ENCODE results near the gene FRMD4B. TPM values are rescaled to one million over a fixed set of nuclear protein-coding genes. Genes with fewer than 3 reads are reported as not detected.
"Not testable (repeated sequence)": the region's sequence is repeated elsewhere in the genome, so short reads cannot be mapped to it uniquely, and the experiment has no call there.

The FRMD4B gene
- total RNA-seq, 1 donor: 76.5 TPM

DNA sequence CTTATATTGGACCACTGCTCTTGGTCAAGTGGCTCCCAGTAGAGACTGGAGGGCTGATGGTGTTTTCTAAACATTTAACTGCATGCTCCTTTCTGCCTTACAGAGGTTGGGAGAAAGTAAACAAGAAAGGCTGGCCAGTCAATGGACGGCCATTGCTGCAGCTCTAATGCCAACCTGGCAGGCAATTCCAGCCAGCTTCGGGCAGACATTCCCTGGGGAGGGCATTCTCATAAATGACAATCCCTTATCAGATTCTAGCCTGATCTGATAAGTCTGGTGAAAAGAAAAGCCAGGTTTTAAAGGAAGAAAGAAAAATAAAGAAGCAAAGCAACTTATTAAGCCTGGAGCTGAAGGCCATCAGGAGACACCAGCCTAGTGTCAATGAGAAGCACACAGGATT is 60.7 kb downstream of the FRMD4B start:
- DNase-seq (ENCODE audit: low read depth in 2 of 3, low spot score in 2 of 3): no peak

DNA sequence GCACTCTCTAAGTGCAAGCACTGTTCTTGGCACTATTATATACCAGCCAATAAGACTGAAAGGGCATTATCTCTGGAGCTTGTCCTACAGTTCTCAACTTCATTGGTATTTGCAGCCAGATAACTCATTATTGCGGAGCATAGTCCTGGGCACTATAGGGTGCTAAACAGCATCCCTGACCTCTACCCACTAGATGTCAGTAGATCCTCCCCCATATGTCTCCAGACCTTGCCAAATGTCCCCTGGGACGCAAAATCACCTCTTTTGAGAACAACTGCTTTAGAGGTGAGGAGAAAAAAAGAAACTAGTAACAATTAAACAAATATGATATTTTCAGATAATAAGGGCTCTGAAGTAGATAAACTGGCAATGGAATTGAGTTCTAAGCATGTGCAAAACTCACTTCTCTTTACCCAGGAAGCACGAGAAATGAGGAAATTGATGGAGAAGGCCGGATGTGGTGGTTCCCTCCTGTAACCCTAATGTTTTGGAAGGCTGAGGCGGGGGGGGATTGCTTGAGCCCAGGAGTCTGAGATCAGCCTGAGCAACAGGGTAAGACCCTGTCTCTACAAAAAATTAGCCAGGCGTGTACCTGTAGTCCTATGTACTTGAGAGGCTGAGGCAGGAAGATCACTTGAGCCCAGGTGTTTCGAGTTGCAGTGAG is 61.4 kb downstream of the FRMD4B start:
- DNase-seq (ENCODE audit: low read depth in 2 of 3, low spot score in 2 of 3): peak in 2 of 3 donors; percentile 69 to 81

DNA sequence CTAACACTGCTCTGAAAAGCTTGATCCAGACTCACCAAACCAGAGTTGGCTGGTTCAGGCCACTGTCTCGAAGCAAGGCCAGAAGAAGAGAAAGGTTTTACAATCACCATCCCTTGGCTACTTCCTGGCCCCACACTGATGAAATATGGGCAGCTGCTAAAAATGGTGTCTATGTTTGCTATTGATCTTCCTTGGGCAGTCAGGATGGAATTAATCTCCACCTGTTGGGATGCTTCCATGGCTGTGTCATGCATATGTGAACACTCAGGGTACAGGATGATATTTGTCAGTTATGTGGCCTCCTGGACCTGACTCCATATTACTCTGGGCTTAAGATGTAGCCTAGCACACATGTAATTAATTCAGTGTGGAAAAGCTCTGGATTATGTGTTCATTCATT is 61.9 kb downstream of the FRMD4B start:
- DNase-seq (ENCODE audit: low read depth in 2 of 3, low spot score in 2 of 3): no peak

DNA sequence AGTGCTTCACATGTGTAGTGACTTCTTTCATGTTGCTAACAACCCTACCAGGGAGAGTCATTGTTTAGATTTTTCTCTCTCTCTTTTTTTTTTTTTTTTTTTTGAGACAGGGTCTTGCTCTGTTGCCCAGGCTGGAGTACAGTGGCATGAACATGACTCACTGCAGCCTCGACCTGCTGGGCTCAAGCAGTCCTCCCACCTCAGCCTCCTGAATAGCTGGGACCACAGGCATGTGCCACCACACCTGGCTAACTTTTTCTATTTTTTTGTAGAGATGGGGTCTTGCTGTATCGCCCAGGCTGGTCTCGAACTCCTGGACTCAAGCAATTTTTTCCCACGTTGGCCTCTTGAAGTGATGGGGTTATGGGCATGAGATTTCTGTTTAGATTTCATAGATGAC is 63.4 kb downstream of the FRMD4B start:
- not testable (repeated sequence) for DNase-seq (ENCODE audit: low read depth in 2 of 3, low spot score in 2 of 3)

DNA sequence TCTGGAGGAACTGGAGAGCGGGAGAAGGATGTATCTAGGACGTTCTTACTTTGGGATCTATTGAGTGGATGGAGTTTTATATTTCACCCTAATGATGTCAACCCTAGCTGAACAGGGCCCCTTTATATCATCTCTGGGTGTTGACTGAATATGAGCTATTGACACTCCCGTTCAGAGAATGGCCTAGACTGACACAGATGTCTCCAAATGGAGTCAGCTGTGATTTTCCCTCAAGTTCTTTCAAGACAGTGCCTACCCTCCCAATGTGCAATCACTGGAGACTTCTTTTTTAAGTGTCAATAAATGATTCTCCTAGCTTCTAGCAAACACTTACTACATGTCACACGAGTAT is 63.8 kb downstream of the FRMD4B start:
- DNase-seq (ENCODE audit: low read depth in 2 of 3, low spot score in 2 of 3): no peak

GRCh38 chr3:69321301-69322157 is 64.4 kb downstream of the FRMD4B start:
- no peak for DNase-seq (ENCODE audit: low read depth in 2 of 3, low spot score in 2 of 3)

DNA sequence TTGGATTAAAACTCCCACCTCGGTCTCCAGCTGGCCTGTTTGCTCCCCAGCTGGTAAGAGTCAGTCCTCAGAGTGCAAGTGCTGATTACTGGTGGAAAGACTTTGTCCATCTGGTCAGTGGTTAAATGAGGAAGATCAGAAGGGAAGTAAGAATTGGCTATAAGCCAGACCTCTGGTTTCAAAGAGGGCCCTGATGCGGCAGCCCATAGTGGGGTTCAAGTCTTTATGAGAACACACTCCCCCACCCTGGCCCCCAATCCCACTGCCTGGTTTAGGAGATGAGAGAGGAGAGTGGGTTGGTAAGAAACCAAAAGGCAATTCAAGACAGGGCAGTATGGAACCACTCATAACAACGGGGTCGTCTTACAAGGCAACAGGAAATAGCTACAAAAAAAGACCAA is 65.0 kb downstream of the FRMD4B start:
- peak in 1 of 3 donors; percentile 70 for DNase-seq (ENCODE audit: low read depth in 2 of 3, low spot score in 2 of 3)

- DNase-seq (ENCODE audit: low read depth in 2 of 3, low spot score in 2 of 3): no peak
Observed at GRCh38 chr3:69319652-69320051, 66.2 kb downstream of the FRMD4B start.

DNA sequence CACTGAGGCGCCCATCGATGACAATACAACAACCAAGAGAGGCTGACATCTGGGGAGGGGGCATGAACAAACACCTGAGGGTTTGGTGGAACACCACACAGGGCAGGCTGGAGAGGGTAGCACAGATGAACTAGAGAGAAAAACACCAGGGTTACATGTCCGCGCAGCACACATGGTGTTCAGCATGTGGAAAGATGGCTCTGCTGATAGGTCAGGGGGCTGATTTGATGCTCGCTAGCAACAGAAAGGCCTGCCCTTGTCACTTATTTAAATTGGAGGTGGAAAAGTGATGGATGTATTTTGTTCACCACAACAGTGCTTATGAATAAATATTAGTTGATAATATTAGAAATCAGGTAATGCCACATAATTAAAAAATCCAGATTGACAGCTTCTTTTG is 67.5 kb downstream of the FRMD4B start:
- no peak for DNase-seq (ENCODE audit: low read depth in 2 of 3, low spot score in 2 of 3)

- no peak for DNase-seq (ENCODE audit: low read depth in 2 of 3, low spot score in 2 of 3)
Observed at GRCh38 chr3:69313251-69313650, 72.6 kb downstream of the FRMD4B start.

DNA sequence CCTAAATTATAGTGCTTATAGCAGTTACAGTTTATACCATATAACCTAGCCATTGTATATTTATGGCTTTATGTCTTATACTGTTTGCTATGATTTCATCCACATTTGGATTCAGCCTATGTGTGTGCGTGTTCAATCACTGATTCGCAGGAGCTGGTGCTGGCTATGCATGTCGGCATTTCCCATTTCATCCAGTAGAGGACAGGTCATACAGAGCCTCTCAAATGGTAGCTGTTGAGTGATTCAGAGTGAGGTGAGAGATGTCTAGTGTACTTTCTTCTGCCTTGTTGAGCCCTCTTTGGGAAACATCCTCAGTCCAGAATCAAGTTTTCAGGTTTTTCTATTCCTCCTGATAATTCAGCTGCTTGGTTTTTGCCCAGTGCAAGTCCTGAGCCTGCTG is 76.1 kb downstream of the FRMD4B start:
- DNase-seq (ENCODE audit: low read depth in 2 of 3, low spot score in 2 of 3): peak in 1 of 3 donors; percentile 41

- DNase-seq (ENCODE audit: low read depth in 2 of 3, low spot score in 2 of 3): peak; percentile 61 to 88 (median 70)
Observed at GRCh38 chr3:69306239-69307185, 79.4 kb downstream of the FRMD4B start.

- no peak for DNase-seq (ENCODE audit: low read depth in 2 of 3, low spot score in 2 of 3)
Observed at GRCh38 chr3:69305011-69305410, 80.9 kb downstream of the FRMD4B start.

DNA sequence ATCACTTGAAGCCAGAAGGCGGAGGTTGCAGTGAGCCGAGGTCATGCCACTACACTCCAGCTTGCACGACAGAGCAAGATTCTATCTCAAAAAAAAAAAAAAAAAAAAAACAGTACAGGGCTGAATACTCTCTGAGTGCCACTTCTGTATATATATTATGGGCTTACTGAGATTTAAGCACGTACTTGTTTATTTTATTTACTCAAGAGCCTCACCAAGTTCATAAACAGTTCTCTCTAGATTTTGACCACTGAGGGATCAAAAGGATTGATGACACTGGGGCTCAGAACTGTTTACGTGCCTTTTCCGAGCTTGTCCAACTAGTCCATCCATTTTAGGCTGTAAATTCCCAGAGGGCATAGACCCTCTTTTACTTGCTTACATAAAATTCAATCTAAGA is 81.5 kb downstream of the FRMD4B start:
- no peak for DNase-seq (ENCODE audit: low read depth in 2 of 3, low spot score in 2 of 3)

DNA sequence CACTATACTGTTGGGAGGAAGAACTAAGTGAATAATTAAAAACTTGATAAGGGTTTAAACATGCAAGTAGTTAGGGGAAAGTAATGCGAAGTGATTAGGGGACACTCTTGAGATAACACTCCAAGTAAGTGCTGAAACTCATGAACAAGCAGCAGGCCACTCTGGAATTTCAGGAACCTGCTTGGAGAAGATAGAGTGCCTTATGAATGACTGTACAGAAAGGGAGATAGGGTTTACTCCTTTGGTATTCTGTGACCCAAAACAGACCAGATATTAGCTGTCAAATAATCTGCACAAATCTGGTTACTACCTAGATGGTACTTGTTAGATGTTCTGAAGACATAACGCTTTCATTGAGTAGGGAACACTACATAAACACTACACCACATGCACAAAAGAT is 85.6 kb downstream of the FRMD4B start:
- no peak for DNase-seq (ENCODE audit: low read depth in 2 of 3, low spot score in 2 of 3)

DNA sequence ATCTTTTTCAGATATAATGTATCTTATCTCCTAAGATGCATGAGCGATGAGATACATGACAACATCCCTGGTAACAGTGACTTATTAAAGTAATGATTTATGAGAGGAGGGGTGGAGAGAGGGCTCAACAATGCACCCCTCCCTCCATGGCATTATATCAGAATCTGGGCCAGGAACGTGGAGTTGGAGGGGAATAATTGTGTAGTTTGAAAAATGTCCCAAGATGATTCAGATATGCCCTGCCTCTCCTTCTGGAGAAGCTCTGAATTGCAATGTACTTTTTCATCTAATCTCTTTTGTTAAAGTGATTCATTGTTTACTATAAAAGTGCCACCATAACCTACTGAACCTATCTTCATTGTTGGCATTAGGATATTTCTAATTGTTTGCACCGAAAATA is 86.5 kb downstream of the FRMD4B start:
- DNase-seq (ENCODE audit: low read depth in 2 of 3, low spot score in 2 of 3): no peak

GRCh38 chr3:69297501-69297900 is 88.4 kb downstream of the FRMD4B start:
- DNase-seq (ENCODE audit: low read depth in 2 of 3, low spot score in 2 of 3): no peak

GRCh38 chr3:69296995-69297394 is 88.9 kb downstream of the FRMD4B start:
- DNase-seq (ENCODE audit: low read depth in 2 of 3, low spot score in 2 of 3): no peak

GRCh38 chr3:69294014-69294766 is 91.7 kb downstream of the FRMD4B start:
- no peak for DNase-seq (ENCODE audit: low read depth in 2 of 3, low spot score in 2 of 3)

- DNase-seq (ENCODE audit: low read depth in 2 of 3, low spot score in 2 of 3): no peak
Observed at GRCh38 chr3:69292959-69293574, 92.8 kb downstream of the FRMD4B start.
